ENCODE measurements around the gene CTNND2.
"Not testable (repeated sequence)": the region's sequence is repeated elsewhere in the genome, so short reads cannot be mapped to it uniquely, and the experiment has no call there.

Gene CTNND2

GRCh38 chr5:11851965-11852716 is 52.1 kb downstream of the CTNND2 start:
- H3K36me3 ChIP-seq (ENCODE audit: control insufficient read depth, insufficient read depth, low read length) = no peaks in the 10 kb centered on the region
- H3K27me3 ChIP-seq (replicated peaks; ENCODE audit: control insufficient read depth, insufficient read depth, low read length) = no peaks in the 10 kb centered on the region
- TF ChIP-seq CTCF (IDR thresholded peaks at IDR 0.05; ENCODE audit: insufficient read depth, low read length, poor library complexity, severe bottlenecking) = no peak
- no peak for DNase-seq (ENCODE audit: extremely low read depth, insufficient read length)
- no peak overlapping the region for H3K4me3 ChIP-seq (replicated peaks; ENCODE audit: low read depth, low read length)

GRCh38 chr5:11851416-11851815 is 52.8 kb downstream of the CTNND2 start:
- TF ChIP-seq CTCF (IDR thresholded peaks at IDR 0.05; ENCODE audit: insufficient read depth, low read length, poor library complexity, severe bottlenecking) = no peak
- no peak for DNase-seq (ENCODE audit: extremely low read depth, insufficient read length)
- Histone ChIP-seq H3K36me3 (ENCODE audit: control insufficient read depth, insufficient read depth, low read length) (no peaks in the 10 kb centered on the region), H3K27me3 (replicated peaks; ENCODE audit: control insufficient read depth, insufficient read depth, low read length) (no peaks in the 10 kb centered on the region), H3K4me3 (replicated peaks; ENCODE audit: low read depth, low read length) (no peak overlapping the region)

- H3K4me3 ChIP-seq (replicated peaks; ENCODE audit: low read depth, low read length); H3K36me3 ChIP-seq (ENCODE audit: control insufficient read depth, insufficient read depth, low read length); H3K27me3 ChIP-seq (replicated peaks; ENCODE audit: control insufficient read depth, insufficient read depth, low read length); DNase-seq (ENCODE audit: extremely low read depth, insufficient read length): not testable (repeated sequence)
These were observed 75.7 kb downstream of the CTNND2 start for GRCh38 chr5:11828566-11828965.

- Histone ChIP-seq H3K27me3 (replicated peaks; ENCODE audit: control insufficient read depth, insufficient read depth, low read length) (no peaks in the 10 kb centered on the region), H3K4me3 (replicated peaks; ENCODE audit: low read depth, low read length) (no peak overlapping the region), H3K36me3 (ENCODE audit: control insufficient read depth, insufficient read depth, low read length) (no peaks in the 10 kb centered on the region)
- no peak for TF ChIP-seq CTCF (IDR thresholded peaks at IDR 0.05; ENCODE audit: insufficient read depth, low read length, poor library complexity, severe bottlenecking)
- DNase-seq (ENCODE audit: extremely low read depth, insufficient read length) = no peak
These were observed 81.6 kb downstream of the CTNND2 start for GRCh38 chr5:11822598-11822997.

- Histone ChIP-seq H3K4me3 (replicated peaks; ENCODE audit: low read depth, low read length) (no peak overlapping the region), H3K27me3 (replicated peaks; ENCODE audit: control insufficient read depth, insufficient read depth, low read length) (no peaks in the 10 kb centered on the region), H3K36me3 (ENCODE audit: control insufficient read depth, insufficient read depth, low read length) (no peaks in the 10 kb centered on the region)
- no peak for DNase-seq (ENCODE audit: extremely low read depth, insufficient read length)
- TF ChIP-seq CTCF (IDR thresholded peaks at IDR 0.05; ENCODE audit: insufficient read depth, low read length, poor library complexity, severe bottlenecking) = no peak
These were observed 88.3 kb downstream of the CTNND2 start for GRCh38 chr5:11815916-11816315.

- no peak for TF ChIP-seq CTCF (IDR thresholded peaks at IDR 0.05; ENCODE audit: insufficient read depth, low read length, poor library complexity, severe bottlenecking)
- Histone ChIP-seq H3K36me3 (ENCODE audit: control insufficient read depth, insufficient read depth, low read length) (no peaks in the 10 kb centered on the region), H3K27me3 (replicated peaks; ENCODE audit: control insufficient read depth, insufficient read depth, low read length) (no peaks in the 10 kb centered on the region), H3K4me3 (replicated peaks; ENCODE audit: low read depth, low read length) (no peak overlapping the region)
- DNase-seq (ENCODE audit: extremely low read depth, insufficient read length) = no peak
These were observed 88.8 kb downstream of the CTNND2 start for GRCh38 chr5:11815481-11815880.
